Endothelial cell of umbilical vein (primary cell): ENCODE data around the gene TKFC. TPM values are rescaled to one million over a fixed set of nuclear protein-coding genes. Genes with fewer than 3 reads are reported as not detected.

Experiments used
- BruUV-seq: library from RNA; stranded (reverse); fragments of 400-500 nt; replicated peaks from 2 replicates; lab custom pipeline; 2021; lab: Mats Ljungman, UMichigan
- CTCF ChIA-PET: fragments of 300-600, 350-600 bp; sonication (Branson Sonifier 250); formaldehyde crosslinking; loops from one replicate; lab custom pipeline; 2021; ENCODE audit warnings: antibody characterized with exemption, inconsistent platforms; lab: Charles Lee
- POLR2A ChIA-PET: fragments of 300-600, 350-600 bp; sonication (Branson Sonifier 250); formaldehyde crosslinking; loops from one replicate; lab custom pipeline; 2021; ENCODE audit warnings: antibody characterized with exemption, inconsistent platforms; lab: Charles Lee
- DNase-seq: peaks from one replicate; pipeline ENCODE4 v3.0.0-alpha.2; 2011; ENCODE audit warnings: low read depth, low spot score
- FAIRE-seq: peaks from 2 replicates; lab custom pipeline; 2011; peaks lifted over from hg19 to GRCh38; lab: Jason Lieb, UNC
- H2AFZ ChIP-seq: 2 replicates; pipeline ENCODE4 v1.6.0; 2012; ENCODE audit warnings: low read depth, low read length, control low read depth, inconsistent platforms
- H3K27ac ChIP-seq: 2 replicates; pipeline ENCODE4 v1.5.1; 2011; ENCODE audit warnings: low read depth, mild to moderate bottlenecking, control low read depth, low read length, moderate library complexity; ENCODE audit not compliant: insufficient read depth
- H3K27me3 ChIP-seq, 2 experiments: 2 replicates each; pipeline versions ENCODE4 v1.6.0 to v1.6.1; 2011; ENCODE audit warnings: low read length in 2 of 2, mixed read lengths in 1 of 2; ENCODE audit not compliant: control insufficient read depth in 2 of 2, insufficient read depth in 2 of 2
- H3K36me3 ChIP-seq, 2 experiments: 2 replicates in 1 of 2; 3 replicates in 1 of 2; pipeline ENCODE4 v1.5.1; 2011; ENCODE audit warnings: low read length in 2 of 2, mild to moderate bottlenecking in 1 of 2, moderate library complexity in 1 of 2; ENCODE audit not compliant: control insufficient read depth in 2 of 2, insufficient read depth in 2 of 2; ENCODE audit errors: extremely low read depth in 1 of 2
- H3K4me1 ChIP-seq: 3 replicates; pipeline ENCODE4 v1.5.1; 2011; ENCODE audit warnings: mild to moderate bottlenecking, low read length; ENCODE audit not compliant: control insufficient read depth, insufficient read depth; ENCODE audit errors: extremely low read depth
- H3K4me2 ChIP-seq: 2 replicates; pipeline ENCODE4 v1.6.1; 2011; ENCODE audit warnings: low read length, control low read depth, mixed read lengths; ENCODE audit not compliant: insufficient read depth
- H3K4me3 ChIP-seq, 3 experiments: fragments of 200-600 bp in 1 of 3; sonication (generic), shearing (Covaris generic) in 1 of 3; replicated peaks in 1 of 3; 2 replicates each; pipeline ENCODE4 v1.5.1; 2011 to 2016; ENCODE audit warnings: control low read depth in 3 of 3, low read length in 3 of 3, mild to moderate bottlenecking in 2 of 3, inconsistent platforms in 1 of 3, low read depth in 1 of 3, moderate library complexity in 1 of 3; ENCODE audit not compliant: insufficient read depth in 1 of 3
- H3K79me2 ChIP-seq: 2 replicates; pipeline ENCODE4 v1.6.0; 2012; ENCODE audit warnings: low read length, inconsistent platforms; ENCODE audit not compliant: control insufficient read depth, insufficient read depth
- H3K9ac ChIP-seq: replicated peaks from 2 replicates; pipeline ENCODE3; 2011; ENCODE audit warnings: low read length, control low read depth; ENCODE audit not compliant: insufficient read depth; ENCODE audit errors: extremely low read depth
- H3K9me1 ChIP-seq: replicated peaks from 3 replicates; pipeline ENCODE4 v1.6.0; 2011; ENCODE audit warnings: mild to moderate bottlenecking, low read length; ENCODE audit not compliant: control insufficient read depth, insufficient read depth; ENCODE audit errors: extremely low read depth
- H3K9me3 ChIP-seq: replicated peaks from 2 replicates; pipeline ENCODE4 v1.5.1; 2012; ENCODE audit warnings: low read length, inconsistent platforms; ENCODE audit not compliant: control insufficient read depth, insufficient read depth
- H4K20me1 ChIP-seq: replicated peaks from 2 replicates; pipeline ENCODE3; 2011; ENCODE audit warnings: mild to moderate bottlenecking, low read length; ENCODE audit not compliant: control insufficient read depth, insufficient read depth; ENCODE audit errors: extremely low read depth
- CTCF ChIP-seq, 2 donors: IDR thresholded peaks; 1 replicate in 1 of 2; 2 replicates in 1 of 2; pipeline ENCODE4 v1.5.1; 2011; ENCODE audit warnings: low read length in 2 of 2, mild to moderate bottlenecking in 2 of 2, moderate library complexity in 2 of 2, control low read depth in 1 of 2, inconsistent platforms in 1 of 2, low read depth in 1 of 2; ENCODE audit not compliant: insufficient read depth in 1 of 2; ENCODE audit errors: extremely low read depth in 1 of 2
- EZH2 ChIP-seq: IDR thresholded peaks from 2 replicates; pipeline ENCODE4 v1.6.1; 2012; ENCODE audit warnings: borderline replicate concordance, low read depth, mild to moderate bottlenecking, moderate library complexity, low read length, inconsistent platforms; ENCODE audit not compliant: severe bottlenecking
- FOS ChIP-seq: IDR thresholded peaks from 2 replicates; pipeline ENCODE4 v1.6.1; 2011; ENCODE audit warnings: mild to moderate bottlenecking, low read length, moderate library complexity, borderline replicate concordance; ENCODE audit not compliant: insufficient read depth
- GATA2 ChIP-seq: IDR thresholded peaks from 2 replicates; pipeline ENCODE4 v1.7.0; 2011; ENCODE audit warnings: low read depth, mild to moderate bottlenecking, moderate library complexity, mixed read lengths, low read length; ENCODE audit not compliant: insufficient read length, insufficient read depth
- JUN ChIP-seq: IDR thresholded peaks from 2 replicates; pipeline ENCODE4 v1.6.1; 2011; ENCODE audit warnings: borderline replicate concordance, low read depth; ENCODE audit not compliant: insufficient read length, insufficient read depth
- MAX ChIP-seq: IDR thresholded peaks from 2 replicates; pipeline ENCODE4 v1.6.1; 2011; ENCODE audit not compliant: insufficient read depth, insufficient read length
- MYC ChIP-seq: IDR thresholded peaks from one replicate; pipeline ENCODE4 v1.6.1; 2011; ENCODE audit warnings: mild to moderate bottlenecking, low read depth, low read length
- POLR2A ChIP-seq: IDR thresholded peaks from 2 replicates; pipeline ENCODE4 v1.6.1; 2012; ENCODE audit warnings: low read depth, mild to moderate bottlenecking, control low read depth, low read length
- POLR2AphosphoS5 ChIP-seq: IDR thresholded peaks from 2 replicates; pipeline ENCODE4 v1.6.1; 2012; ENCODE audit warnings: low read depth, mild to moderate bottlenecking, control low read depth, low read length, moderate library complexity; ENCODE audit not compliant: insufficient read depth
- dilution Hi-C: fragments of 300-500 bp; cut with MboI; formaldehyde crosslinking; loops from one replicate; pipeline ENCODE4 v1.15.0; 2019; ENCODE audit warnings: low sequenced_read_pairs; ENCODE audit not compliant: extremely low pct_ligation_motif_present
- intact Hi-C: fragments of 100-400 bp; cut with micrococcal nuclease; formaldehyde crosslinking; loops from one replicate; pipeline ENCODE4 v1.10.0; 2022
- polyA plus RNA-seq, 4 experiments: library from polyadenylated mRNA; depleted of rRNA in 3 of 4; stranded (reverse) in 3 of 4; unstranded in 1 of 4; fragments of >200 nt; gene quantifications; 2 replicates each; pipeline versions ENCODE4 v1.2.1 to v1.2.3, GENCODE V29; 2011 to 2012; ENCODE audit warnings: missing spikeins in 1 of 4
- total RNA-seq: library from RNA; stranded (reverse); gene quantifications from 2 replicates; pipeline ENCODE4 v1.2.3, GENCODE V29; 2021

Gene TKFC
- total and polyA plus RNA-seq, 2 donors (not counting 3 experiments of a cell fraction or from before 2014, with no cell fraction given) = 30.8 to 31.7 TPM

DNA sequence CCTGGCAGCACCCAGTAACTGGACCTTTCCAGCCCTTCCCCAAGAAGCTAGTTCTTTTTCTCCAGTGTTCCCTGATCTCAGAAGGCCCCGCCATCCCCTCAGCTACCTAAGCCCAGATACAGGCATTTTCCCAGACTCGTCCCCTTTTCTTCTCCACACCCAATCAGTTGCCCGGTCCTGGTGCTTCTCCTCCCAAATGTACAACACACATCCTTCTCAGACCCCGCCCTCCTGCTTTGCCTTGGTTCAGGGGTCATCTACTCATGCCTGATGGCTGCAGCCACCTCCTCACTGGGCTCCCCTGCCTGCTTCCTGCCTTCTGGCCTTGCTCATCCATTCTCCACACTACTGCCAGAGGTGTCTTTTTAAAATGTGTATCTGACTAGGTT is 6.5 kb downstream of the TKFC start:
- no peaks in the 10 kb centered on the region for H3K27me3 ChIP-seq
- TF ChIP-seq EZH2 (no peak), POLR2A (no peak), FOS (no peak), GATA2 (no peak), MYC (no peak), MAX (no peak), CTCF (IDR thresholded peaks at IDR 0.05; ENCODE audit: extremely low read depth in 1 of 2, insufficient read depth in 1 of 2, low read depth in 1 of 2, low read length in 2 of 2) (no peak), JUN (no peak), POLR2AphosphoS5 (no peak)
- dilution Hi-C loops (no loop called here), intact Hi-C loops (loop anchor here (10.0 kb wide), 1 partner anchor 85 kb away; no protein-coding TSS in a partner anchor)
- no peak overlapping the region for H3K4me3 ChIP-seq
- no peaks in the 10 kb centered on the region for H3K9me1 ChIP-seq
- H3K9ac ChIP-seq = no peak overlapping the region
- no peak overlapping the region for H3K27ac ChIP-seq
- CTCF ChIA-PET = interaction anchor here (8.0 kb wide), 1 partner anchor 45 kb away, joined by 345 read pairs; no protein-coding TSS in a partner anchor
- no peaks in the 10 kb centered on the region for H3K9me3 ChIP-seq
- H3K4me1 ChIP-seq = no peaks in the 10 kb centered on the region
- H4K20me1 ChIP-seq = no peaks in the 10 kb centered on the region
- BruUV-seq = no TSS peak
- H3K36me3 ChIP-seq = peaks cover 0 to 2% of the 10 kb centered on the region in 2 experiments
- H3K4me2 ChIP-seq = no peak overlapping the region
- DNase-seq (no peak), FAIRE-seq (no peak)
- POLR2A ChIA-PET = no interaction called here
- no peaks in the 10 kb centered on the region for H3K79me2 ChIP-seq
- H2AFZ ChIP-seq = no peak overlapping the region
